GM12891 (cell line): ENCODE measurements around the gene PIK3R5.

Experiments used
- POLR2A ChIP-seq: IDR thresholded peaks from 2 replicates; pipeline ENCODE4 v1.6.1; 2011; ENCODE audit warnings: low read depth, low read length, control low read depth
- POLR2AphosphoS5 ChIP-seq: IDR thresholded peaks from 2 replicates; pipeline ENCODE4 v1.6.1; 2011; ENCODE audit warnings: low read depth, low read length, control low read depth
- SPI1 ChIP-seq: IDR thresholded peaks from 2 replicates; pipeline ENCODE4 v1.6.1; 2011; ENCODE audit warnings: low read depth, low read length, control low read depth
- TAF1 ChIP-seq: IDR thresholded peaks from 2 replicates; pipeline ENCODE4 v1.6.1; 2011; ENCODE audit warnings: low read depth, low read length, control low read depth

DNA sequence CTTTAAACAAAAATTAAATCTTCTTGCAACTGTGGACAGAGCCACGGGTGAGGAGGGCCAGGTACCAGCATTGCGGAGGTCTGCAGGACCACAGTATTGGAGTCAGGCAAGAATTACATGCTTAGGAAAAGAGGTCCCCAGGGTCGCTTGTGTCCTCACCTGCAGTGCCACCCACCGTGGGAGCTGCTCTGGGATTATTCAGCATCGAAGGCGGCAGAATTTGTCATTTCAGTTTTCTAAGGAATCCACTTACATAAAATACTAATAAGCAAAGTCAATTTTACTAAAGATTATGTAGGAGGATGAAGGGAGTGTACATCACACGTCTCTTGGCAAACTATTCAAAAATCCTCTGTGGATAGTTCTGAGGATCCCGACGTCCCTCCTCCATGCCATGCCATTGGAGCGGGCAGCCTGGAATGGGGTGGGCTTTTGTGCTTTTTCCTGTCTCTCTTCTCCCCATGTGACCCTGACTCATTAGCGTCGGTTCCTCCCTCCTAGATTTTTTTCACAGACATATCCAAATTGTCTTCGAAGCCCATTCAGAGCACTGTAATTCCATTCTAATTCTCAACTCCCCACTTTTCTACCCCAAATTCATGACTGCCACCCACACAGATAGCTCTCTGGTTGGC is 95.0 kb downstream of the PIK3R5 start:
- TF ChIP-seq POLR2AphosphoS5 (no peak), POLR2A (no peak), TAF1 (no peak), SPI1 (no peak)
